NCI-H1092 (cell line): ENCODE data around the gene CCDC51.
"Not testable (repeated sequence)": the region's sequence is repeated elsewhere in the genome, so short reads cannot be mapped to it uniquely, and the experiment has no call there.

Source experiments
- DNase-seq: peaks from one replicate; lab custom pipeline; 2025; lab: John Stamatoyannopoulos, UW

CCDC51 gene

GRCh38 chr3:48405971-48406370, 33.9 kb downstream of the CCDC51 start:
- DNase-seq, result no peak

GRCh38 chr3:48405343-48405881, 34.5 kb downstream of the CCDC51 start:
- DNase-seq, result no peak

GRCh38 chr3:48404440-48405342, 35.2 kb downstream of the CCDC51 start:
- no peak for DNase-seq

- no peak for DNase-seq
Observed at GRCh38 chr3:48403533-48404439, 36.1 kb downstream of the CCDC51 start.

- no peak for DNase-seq
Observed at GRCh38 chr3:48402907-48403306, 37.0 kb downstream of the CCDC51 start.

GRCh38 chr3:48402281-48402732, 37.6 kb downstream of the CCDC51 start:
- DNase-seq, result no peak

GRCh38 chr3:48401434-48401901, 38.5 kb downstream of the CCDC51 start:
- not testable (repeated sequence) for DNase-seq

GRCh38 chr3:48400824-48401433, 39.0 kb downstream of the CCDC51 start:
- peak; percentile 21 for DNase-seq

GRCh38 chr3:48399387-48400172, 40.3 kb downstream of the CCDC51 start:
- no peak for DNase-seq

- DNase-seq, result no peak
Observed at GRCh38 chr3:48398701-48399386, 41.1 kb downstream of the CCDC51 start.

- no peak for DNase-seq
Observed at GRCh38 chr3:48397767-48398681, 41.9 kb downstream of the CCDC51 start.

- DNase-seq, result no peak
Observed at GRCh38 chr3:48395714-48396113, 44.2 kb downstream of the CCDC51 start.

GRCh38 chr3:48394391-48394790, 45.5 kb downstream of the CCDC51 start:
- DNase-seq, result no peak

- DNase-seq, result no peak
Observed at GRCh38 chr3:48388966-48389365, 51.0 kb downstream of the CCDC51 start.

GRCh38 chr3:48387634-48388033, 52.3 kb downstream of the CCDC51 start:
- no peak for DNase-seq
